Measurements from ENCODE around the gene NCF2.

Gene NCF2

GRCh38 chr1:183593356-183593755 lies 3.1 kb upstream of the NCF2 start:
- no peak for DNase-seq (ENCODE audit: low read depth)
- no peak overlapping the region for H3K4me3 ChIP-seq (ENCODE audit: low read depth, low read length)

DNA sequence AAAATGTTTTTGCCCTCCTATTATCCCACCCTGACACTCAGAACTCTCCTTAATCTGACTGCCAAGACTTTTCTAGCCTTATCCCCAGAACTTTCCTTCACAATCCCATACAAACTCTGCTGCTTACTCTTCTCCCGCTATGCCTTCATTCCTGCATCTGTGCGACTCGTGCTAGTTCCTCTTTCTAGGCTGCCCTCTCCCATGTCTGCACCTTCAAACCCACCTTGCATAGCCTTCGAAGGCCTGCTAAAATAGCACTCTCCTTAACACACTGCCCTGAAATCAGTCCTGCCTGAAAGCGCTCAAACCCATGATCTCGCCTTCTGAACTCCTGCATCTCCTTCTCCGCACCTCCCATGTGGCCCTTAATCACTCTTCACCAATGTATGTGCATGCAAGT lies 2.5 kb upstream of the NCF2 start:
- DNase-seq (ENCODE audit: low read depth), result no peak
- TF ChIP-seq, protein P1, sequence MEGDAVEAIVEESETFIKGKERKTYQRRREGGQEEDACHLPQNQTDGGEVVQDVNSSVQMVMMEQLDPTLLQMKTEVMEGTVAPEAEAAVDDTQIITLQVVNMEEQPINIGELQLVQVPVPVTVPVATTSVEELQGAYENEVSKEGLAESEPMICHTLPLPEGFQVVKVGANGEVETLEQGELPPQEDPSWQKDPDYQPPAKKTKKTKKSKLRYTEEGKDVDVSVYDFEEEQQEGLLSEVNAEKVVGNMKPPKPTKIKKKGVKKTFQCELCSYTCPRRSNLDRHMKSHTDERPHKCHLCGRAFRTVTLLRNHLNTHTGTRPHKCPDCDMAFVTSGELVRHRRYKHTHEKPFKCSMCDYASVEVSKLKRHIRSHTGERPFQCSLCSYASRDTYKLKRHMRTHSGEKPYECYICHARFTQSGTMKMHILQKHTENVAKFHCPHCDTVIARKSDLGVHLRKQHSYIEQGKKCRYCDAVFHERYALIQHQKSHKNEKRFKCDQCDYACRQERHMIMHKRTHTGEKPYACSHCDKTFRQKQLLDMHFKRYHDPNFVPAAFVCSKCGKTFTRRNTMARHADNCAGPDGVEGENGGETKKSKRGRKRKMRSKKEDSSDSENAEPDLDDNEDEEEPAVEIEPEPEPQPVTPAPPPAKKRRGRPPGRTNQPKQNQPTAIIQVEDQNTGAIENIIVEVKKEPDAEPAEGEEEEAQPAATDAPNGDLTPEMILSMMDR (conservative IDR thresholded peaks at IDR 0.05; ENCODE audit: low read depth, low read length), result no peak
- H3K4me3 ChIP-seq (ENCODE audit: low read depth, low read length), result no peak overlapping the region

More at GRCh38 chr1:183593356-183593755, 3.1 kb upstream of the NCF2 start:
- TF ChIP-seq, protein P1 (conservative IDR thresholded peaks at IDR 0.05; ENCODE audit: low read depth, low read length), result no peak

GRCh38 chr1:183589874-183590243 lies 400 bp downstream of the NCF2 start:
- DNase-seq (ENCODE audit: low read depth), result no peak
- H3K4me3 ChIP-seq (ENCODE audit: low read depth, low read length), result no peak overlapping the region
- TF ChIP-seq, protein P1 (conservative IDR thresholded peaks at IDR 0.05; ENCODE audit: low read depth, low read length), result no peak

GRCh38 chr1:183589384-183589783 lies 875 bp downstream of the NCF2 start:
- TF ChIP-seq, protein P1 (conservative IDR thresholded peaks at IDR 0.05; ENCODE audit: low read depth, low read length), result no peak
- no peak for DNase-seq (ENCODE audit: low read depth)
- H3K4me3 ChIP-seq (ENCODE audit: low read depth, low read length), result no peak overlapping the region

DNA sequence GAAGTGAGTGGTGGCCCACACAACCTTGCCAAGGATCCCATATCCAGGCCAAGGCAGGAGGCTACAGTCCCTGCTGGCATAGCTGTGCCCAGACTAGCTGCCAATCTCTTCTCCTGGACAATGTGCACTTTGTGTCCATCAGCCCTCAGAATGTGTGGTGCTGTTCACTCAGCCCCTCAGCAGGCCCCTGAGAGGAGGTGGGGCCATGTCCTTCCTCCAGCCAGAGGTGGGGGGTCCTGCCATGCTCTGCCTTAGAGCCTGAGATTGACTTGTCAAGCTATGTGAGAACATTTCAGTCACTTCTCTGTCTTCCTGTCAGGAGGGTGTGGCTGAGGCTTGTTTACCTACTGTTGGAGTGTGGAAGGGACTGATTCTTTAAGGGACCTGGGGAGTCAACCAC lies 1.4 kb downstream of the NCF2 start:
- TF ChIP-seq, protein P1 (conservative IDR thresholded peaks at IDR 0.05; ENCODE audit: low read depth, low read length), result no peak

GRCh38 chr1:183586926-183587325 lies 3.3 kb downstream of the NCF2 start:
- DNase-seq (ENCODE audit: low read depth), result no peak
- TF ChIP-seq, protein P1 (conservative IDR thresholded peaks at IDR 0.05; ENCODE audit: low read depth, low read length), result no peak
- H3K4me3 ChIP-seq (ENCODE audit: low read depth, low read length), result no peak overlapping the region

More for the DNA sequence above, 1.4 kb downstream of the NCF2 start:
- no peak for DNase-seq (ENCODE audit: low read depth)
- no peak overlapping the region for H3K4me3 ChIP-seq (ENCODE audit: low read depth, low read length)

DNA sequence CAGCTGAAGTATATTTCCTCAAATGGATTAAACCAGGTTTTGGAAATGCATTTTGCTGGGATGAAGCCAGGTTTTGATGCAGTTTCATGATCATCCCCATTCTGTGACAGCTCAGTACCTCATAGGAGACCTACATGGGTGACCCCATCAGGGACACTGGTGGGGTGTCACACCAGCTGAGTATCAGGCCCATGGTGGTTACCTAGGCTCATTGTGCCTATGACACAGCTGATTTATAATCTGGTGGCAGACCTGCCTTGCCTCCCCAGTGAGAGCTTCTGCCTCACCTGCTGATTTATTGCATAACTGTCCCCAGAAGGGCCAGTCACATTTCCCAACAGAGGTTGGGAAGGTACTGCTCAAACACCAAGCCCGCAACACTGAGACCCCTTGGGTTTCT lies 3.8 kb downstream of the NCF2 start:
- DNase-seq (ENCODE audit: low read depth), result no peak
- TF ChIP-seq, protein P1 (conservative IDR thresholded peaks at IDR 0.05; ENCODE audit: low read depth, low read length), result no peak
- no peak overlapping the region for H3K4me3 ChIP-seq (ENCODE audit: low read depth, low read length)
